T-helper 1 cell treated with Interleukin-12 subunit alpha and Interleukin-12 subunit beta and Interleukin-4 antibody, amounts not matched to agents 30 ng/mL and 1 ng/mL, for 36 hours (primary cell): ENCODE results near the gene NEUROD2. TPM values are rescaled to one million over a fixed set of nuclear protein-coding genes. Genes with fewer than 3 reads are reported as not detected.

ENCODE experiments used
- intact Hi-C: fragments of 100-400 bp; cut with micrococcal nuclease; formaldehyde crosslinking; loops from one replicate; pipeline ENCODE4 v1.15.1; 2024
- total RNA-seq: library from RNA; stranded (reverse); gene quantifications from 2 replicates; pipeline ENCODE4 v1.2.3, GENCODE V29; 2022

NEUROD2 gene
- total RNA-seq, 1 donor from 2014 or later, result not detected

DNA sequence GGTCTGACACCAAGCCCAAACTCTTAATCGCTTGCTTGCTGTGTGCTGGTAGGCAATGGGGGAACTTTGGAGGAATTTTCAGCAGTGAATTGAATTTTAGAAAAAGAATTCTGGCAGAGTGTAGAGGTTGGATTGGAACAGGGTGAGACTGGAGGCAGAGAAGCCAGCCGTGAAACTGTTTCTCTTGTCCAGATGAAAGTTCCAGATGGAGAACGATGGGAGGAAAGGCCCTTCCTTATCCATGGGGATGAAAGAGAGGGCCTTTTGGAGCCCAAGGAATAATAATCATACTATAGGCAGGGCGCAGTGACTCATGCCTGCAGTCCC, 26.0 kb downstream of the NEUROD2 start:
- intact Hi-C loops, result no loop called here

DNA sequence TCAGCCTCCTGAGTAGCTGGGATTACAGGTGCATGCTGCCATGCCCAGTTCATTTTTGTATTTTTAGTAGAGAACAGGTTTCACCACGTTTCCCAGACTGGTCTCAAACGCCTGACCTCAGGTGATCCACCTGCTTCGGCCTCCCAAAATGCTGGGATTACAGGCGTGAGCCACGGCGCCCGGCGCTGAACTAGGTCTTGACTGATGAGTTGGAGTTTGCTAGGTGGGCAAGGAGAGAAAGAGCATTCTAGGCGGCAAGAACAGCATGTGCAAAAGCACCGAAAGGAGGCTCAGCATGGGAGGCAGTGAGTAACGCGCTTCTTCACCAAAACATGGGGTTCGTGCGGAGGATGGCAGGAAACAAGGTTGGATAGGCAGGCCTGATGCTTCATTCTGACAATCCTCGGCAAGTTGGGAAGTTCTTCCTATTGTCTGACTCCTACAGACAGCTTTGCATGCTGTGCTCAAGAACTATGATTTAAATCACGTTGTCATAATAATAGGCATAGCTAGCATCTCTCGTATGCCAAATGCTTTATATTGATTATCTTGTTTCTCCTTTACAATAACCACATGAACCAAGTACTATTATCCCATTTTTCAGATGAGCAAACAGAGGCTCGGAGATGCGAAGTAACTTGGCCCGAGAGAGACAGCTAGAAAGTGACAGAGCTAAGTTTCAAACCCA, 26.5 kb downstream of the NEUROD2 start:
- intact Hi-C loops, result no loop called here

DNA sequence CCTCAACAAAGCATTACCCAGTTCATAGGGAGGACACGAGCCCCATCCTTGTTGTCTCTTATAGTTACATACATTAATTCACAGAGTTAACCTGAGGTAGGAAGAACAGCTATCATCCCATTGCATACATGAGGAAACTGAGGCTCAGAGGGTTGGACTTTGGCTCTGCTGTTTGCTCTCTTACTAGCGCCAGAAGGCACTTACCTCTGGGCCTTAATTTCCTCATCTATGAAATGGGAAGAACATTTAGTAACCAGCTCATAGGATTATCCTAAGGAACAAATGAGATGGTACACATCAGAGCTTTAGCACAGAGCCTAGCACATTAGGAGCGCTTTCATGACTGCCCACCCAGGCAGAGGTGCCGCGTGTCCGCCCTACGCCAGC, 27.6 kb downstream of the NEUROD2 start:
- intact Hi-C loops, result no loop called here

DNA sequence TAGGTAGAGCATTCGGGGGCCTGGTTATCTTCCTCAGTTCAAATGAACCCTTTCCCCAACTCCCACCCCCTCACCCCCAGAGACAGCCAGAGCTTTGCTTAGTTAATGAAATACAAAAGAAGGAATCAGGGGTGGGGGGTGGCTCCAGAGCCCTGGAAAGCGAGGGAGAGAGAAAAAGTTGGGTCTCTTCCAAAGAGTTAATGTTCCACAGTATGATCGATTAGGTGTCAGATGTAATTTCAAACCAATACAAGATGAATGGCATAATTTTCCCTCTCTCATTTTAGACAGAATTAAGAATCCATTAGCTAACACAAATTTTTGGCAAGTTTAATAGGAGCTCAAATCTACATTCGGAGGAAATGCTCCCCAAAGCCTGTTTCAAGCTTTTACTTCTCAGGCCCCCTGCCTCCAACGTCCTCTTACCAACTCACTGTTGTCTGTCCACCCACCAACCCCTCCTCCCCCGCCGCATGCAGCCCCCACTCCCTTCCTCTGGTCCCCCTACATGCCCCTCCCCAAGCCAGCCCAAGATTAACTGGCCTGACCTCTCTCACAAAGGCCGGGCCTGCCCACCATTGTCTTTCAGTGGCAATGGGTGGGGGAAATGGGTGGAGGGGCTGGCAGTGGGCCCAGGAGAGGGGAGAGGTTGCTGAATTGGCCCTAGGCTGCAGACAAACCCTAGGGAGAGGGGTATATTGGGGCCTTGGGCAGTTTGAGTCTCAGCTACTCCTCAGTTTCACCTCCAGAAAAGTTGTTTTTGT, 28.2 kb downstream of the NEUROD2 start:
- intact Hi-C loops, result no loop called here

DNA sequence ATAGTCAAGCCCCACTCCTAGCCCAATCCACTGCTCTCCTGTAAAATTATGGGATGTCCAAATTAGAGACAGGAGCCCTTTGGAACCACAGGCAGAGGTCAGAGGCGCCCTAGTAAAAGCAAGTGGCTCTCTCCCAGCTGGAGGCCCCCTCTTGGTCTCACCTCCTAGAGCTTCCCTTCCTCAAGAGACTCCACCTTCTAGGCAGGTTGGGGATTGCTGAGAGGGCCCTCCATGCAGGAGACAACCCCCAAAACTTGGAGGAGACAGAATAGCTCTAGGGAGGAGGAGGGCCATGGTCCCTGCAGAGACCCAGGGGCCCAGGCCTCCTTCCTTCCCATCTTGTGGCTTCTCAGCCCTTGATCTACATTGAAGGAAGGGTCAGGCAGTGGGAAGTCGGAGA, 29.4 kb downstream of the NEUROD2 start:
- intact Hi-C loops, result no loop called here

DNA sequence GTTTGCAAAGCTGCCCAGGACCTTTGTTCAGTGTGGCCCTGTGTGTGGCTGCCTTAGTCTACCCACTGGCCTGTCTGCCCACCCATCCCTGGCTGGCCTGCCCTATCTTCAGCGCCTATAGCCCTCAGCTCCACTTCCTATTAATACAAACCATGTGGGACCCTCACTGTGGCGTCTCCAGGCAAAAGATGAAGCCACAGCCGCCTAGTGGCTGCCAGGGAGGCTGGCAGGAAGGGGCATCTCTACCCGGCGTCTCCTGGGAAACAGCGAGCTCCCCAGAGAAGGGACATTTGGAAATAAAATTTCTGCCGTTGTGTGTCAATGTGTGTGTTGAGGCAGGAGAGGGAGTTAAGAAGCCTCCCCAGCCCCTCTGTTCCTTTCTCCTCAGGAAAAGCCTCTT, 31.5 kb downstream of the NEUROD2 start:
- intact Hi-C loops, result no loop called here

DNA sequence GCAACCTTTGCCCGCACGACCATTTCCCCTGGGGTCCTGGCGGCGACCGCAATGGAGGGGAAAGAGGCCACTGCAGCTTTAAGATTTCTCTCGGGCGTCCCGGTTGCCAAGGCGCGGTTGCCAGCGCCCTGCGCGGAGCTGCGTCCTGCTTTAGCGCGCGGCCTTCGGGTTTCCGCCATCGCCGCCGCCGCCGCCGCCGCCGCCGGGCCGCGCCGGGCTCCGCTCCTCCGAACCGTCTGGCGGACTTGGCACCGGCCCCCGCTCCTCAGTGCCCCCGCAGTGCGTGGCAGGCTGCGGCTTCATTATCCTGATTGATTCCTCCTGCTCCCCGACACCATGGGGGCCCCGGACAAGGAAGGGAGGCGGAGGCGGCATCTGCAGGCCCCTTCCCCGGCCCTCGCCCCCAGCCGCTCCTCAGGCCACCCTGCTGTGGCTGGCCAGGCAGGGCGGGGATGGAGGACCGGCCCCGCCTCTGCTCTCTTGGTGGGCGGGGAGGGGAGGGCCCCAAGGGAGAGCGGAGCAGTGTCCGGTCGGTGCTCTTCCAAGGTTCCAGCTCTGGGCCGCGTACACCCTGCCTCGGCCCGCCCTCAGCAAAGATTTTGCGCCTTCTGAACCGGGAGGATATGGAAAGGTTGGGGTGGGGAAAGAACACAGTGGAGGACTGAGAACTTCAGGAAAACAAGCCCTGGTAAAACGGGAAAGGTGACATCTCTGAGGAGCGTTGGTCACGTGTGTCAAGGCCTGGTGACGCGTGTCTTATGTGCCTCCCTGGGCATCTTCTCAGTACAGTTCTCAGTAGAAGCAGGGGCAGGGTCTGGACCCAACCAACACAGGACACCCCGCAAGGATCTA, 34.0 kb downstream of the NEUROD2 start:
- intact Hi-C loops, result no loop called here

DNA sequence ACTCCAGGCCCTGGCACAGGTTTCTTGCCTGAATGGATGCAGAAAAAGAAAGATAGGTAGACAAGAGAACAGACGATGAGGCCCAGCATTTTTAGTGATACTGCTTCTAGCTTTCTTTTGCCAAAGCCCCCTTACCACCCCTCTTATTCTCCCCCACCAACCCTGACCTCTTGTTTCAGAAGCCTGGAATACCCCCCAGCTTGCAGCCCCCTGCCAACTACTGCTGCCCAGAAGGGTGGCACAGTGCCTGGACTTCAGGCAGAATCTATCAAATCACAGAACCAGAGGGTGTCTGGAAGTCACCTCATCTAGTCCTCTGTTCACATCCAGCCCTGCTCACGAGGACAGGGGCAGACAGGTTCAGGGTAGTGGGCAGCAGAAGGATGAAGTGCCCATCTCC, 35.6 kb downstream of the NEUROD2 start:
- intact Hi-C loops, result no loop called here

DNA sequence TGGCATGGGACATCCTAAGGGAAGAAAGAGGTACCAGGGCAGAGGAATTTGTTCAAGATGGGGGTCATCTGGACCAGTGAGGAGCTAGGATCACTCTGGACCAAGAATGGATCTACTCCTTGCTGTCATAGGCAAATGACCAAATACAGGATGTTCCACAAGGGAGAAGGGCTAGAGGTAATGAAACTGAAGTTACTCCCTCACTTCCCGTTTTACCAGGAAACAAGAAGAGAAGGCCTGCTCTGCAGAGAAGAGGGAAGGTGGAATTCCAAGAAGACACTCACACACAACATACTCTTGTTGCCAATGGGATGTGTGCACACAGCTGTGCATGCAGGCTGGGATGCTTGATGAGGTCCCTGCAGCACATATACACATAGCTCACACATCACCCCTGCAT, 38.6 kb downstream of the NEUROD2 start:
- intact Hi-C loops, result no loop called here

DNA sequence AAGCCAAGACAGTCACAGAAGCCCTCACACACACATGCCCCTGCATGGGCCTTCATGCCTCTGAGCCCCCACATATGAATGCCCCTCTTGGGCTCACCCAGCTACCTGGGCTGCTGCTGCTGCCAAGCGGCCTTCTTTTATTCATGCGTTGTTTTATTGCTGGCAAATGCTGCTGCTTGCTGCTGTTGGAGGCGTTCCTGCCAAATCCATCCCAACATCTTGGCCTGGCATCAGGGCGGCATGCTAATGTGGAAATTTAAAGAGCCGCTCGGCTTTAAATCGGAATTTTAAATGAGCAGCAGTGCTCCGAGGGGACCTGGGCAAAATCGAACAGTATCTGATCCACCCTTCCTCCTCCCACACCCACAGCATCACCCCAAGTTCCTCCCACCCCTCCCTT, 39.0 kb downstream of the NEUROD2 start:
- intact Hi-C loops, result no loop called here

DNA sequence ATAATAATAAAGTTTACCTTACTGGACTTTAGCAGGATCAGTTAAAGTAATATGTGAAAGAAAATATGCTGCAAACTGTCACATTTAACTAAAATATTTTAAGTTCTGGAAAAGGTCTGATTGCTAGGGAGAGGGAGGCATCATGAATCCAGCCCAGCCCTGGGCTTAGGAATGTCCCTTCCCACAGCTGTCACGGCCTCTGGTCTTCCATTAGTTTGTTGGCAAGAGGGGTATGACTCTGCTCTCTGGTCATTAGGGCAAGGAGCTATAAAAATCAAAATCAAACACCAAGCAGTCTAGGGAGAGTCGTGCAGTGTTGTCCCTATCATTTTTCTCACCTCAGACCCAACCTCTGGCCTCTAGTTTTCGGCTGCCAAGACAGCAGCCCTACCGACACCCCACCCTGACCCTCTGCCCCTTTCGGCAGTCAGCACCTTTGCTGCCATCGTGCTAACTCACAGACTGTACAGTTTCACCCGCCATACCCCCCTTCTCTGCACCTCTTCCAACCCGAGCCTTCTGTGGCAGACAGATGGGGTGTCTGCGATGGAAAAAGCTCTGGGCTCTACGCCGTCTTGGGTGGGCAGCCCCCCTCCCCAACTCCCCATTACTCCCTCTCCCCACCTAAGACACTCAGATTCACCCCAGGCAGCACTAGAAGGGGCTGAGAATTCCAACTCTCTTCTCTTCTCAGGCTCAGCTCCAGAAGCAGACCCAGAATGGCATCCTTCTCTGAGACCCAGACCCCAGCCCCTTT, 41.4 kb downstream of the NEUROD2 start:
- intact Hi-C loops, result no loop called here

DNA sequence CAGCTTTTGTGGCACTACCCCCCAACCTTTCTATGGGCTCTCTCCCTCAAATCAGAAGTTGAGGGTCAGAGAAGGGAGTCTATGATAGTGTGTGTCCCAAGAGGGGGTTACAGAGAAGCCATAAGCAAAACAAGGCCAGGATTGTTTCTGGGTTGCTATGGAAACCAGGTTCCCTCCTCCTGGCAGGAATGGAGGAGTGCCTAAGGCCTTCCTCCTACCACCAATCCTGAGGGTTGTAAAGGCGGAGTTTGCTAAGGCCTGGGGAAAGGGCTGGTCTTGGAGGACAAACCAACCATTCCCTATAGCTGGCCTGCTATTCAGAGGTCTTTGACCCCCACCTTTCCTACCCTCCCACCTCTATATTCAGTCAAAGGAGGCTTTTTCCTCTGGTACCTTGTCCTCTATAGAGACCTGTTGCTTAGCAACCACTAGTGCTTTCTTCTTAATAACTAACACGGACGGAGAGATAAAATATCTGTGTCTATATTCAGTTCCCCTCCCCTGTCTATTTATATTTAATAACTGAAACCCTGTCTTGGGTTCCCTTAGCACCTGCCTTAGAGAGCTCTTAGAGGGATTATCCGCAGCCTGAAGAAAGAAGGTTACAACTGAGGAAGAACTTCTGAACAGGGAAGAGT, 43.4 kb downstream of the NEUROD2 start:
- intact Hi-C loops, result no loop called here

DNA sequence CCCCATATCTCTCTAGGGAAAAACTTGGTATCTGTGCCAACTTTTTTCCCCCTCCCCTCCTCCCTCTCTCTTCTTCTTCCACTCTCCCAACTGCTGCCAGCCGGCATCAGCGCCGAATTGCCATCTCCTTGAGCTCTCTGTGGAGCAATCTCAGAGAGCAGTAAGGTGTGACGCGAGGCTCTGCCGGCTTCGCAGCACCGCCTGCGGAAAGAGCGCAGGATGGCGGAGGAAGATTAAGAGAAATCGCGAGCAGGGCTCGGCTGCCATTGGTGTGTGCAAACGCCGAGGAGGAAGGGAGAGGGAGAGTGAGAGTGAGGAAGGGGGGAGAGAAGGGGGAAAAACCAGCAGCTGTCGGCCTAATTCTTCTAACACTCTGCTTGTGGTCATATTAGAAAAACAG, 44.2 kb downstream of the NEUROD2 start:
- intact Hi-C loops, result no loop called here

DNA sequence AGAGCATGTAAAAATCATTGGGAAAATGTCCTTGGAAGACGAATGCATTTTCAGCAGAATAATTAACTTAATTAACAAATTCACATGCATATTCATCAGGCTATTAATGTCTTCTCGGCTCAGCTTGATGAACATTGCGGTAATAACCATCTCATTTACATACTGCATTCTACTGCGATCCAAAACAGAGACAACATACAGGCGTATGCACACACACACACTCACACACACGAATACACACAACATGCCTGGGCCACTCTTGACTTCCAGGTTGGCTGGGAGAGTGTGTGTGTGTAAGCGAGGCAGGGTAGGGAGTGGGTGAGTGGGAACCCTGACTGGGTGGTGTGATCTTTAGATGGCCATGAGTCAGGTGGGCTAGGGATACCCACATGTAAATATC, 44.7 kb downstream of the NEUROD2 start:
- intact Hi-C loops, result no loop called here

DNA sequence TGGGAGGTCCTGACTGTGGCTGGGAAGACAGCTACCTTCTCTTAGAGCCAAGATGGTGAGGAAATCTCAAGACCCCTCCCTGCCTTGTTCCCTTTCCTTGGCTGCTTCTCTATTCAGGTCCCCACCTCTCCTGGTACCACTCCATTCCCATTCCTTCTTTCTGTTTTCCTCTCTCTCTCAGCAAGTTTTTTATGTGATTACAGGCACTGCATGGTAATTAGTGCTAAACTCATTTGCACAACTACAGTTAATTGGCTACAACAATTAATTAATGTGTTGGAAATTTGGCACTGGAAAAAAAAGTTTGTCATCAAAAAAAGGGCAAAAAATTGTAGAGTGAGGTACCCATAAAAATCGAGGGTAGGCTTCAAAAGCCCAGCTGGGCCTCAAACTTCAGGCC, 45.3 kb downstream of the NEUROD2 start:
- intact Hi-C loops, result no loop called here

DNA sequence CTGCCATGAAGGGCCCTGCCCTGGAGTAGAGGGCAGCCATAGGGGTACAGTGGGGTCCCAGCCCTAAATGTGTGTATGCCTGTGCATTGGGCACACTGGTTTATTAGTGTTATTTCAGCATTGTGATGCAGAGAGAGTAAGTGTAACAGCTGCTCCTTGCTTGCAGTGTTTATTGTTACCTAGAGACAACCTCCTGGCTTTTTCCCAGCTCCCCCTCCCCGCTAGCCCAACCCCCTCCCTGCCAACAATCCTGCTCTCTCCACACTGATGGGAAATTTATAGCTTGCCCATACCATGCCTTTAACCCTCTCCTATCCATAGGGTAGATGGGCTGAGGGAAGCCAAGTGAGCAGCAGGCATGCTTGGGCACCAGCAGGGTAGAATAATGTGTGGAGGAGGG, 51.3 kb downstream of the NEUROD2 start:
- intact Hi-C loops, result no loop called here

DNA sequence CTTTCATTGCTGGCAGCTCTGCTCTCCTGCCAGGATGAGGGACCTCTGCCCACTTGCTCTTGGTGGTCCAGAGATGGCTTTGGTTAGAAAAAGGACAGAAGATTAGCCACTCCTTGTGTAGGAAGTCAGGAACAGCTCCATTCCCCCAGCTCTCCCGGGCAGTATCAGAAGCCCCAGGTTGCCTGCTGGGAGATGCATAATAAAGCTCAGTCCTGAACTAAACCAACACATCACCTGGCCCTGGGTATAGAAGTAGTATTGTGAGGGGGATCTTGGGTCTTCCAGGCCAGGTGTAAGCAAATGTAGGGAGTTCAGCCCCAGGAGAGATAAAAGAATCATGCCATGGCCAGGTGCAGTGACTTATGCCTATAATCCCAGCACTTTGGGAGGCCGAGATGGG, 52.4 kb downstream of the NEUROD2 start:
- intact Hi-C loops, result no loop called here
